NCI-H2107 (cell line): ENCODE data around the gene EBF3.

ENCODE experiments used
- DNase-seq: peaks from one replicate; lab custom pipeline; 2025; lab: John Stamatoyannopoulos, UW

Gene EBF3, protein sequence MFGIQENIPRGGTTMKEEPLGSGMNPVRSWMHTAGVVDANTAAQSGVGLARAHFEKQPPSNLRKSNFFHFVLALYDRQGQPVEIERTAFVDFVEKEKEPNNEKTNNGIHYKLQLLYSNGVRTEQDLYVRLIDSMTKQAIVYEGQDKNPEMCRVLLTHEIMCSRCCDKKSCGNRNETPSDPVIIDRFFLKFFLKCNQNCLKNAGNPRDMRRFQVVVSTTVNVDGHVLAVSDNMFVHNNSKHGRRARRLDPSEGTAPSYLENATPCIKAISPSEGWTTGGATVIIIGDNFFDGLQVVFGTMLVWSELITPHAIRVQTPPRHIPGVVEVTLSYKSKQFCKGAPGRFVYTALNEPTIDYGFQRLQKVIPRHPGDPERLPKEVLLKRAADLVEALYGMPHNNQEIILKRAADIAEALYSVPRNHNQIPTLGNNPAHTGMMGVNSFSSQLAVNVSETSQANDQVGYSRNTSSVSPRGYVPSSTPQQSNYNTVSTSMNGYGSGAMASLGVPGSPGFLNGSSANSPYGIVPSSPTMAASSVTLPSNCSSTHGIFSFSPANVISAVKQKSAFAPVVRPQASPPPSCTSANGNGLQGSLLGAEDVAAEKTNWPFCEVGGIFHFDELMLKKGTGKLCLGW

DNA sequence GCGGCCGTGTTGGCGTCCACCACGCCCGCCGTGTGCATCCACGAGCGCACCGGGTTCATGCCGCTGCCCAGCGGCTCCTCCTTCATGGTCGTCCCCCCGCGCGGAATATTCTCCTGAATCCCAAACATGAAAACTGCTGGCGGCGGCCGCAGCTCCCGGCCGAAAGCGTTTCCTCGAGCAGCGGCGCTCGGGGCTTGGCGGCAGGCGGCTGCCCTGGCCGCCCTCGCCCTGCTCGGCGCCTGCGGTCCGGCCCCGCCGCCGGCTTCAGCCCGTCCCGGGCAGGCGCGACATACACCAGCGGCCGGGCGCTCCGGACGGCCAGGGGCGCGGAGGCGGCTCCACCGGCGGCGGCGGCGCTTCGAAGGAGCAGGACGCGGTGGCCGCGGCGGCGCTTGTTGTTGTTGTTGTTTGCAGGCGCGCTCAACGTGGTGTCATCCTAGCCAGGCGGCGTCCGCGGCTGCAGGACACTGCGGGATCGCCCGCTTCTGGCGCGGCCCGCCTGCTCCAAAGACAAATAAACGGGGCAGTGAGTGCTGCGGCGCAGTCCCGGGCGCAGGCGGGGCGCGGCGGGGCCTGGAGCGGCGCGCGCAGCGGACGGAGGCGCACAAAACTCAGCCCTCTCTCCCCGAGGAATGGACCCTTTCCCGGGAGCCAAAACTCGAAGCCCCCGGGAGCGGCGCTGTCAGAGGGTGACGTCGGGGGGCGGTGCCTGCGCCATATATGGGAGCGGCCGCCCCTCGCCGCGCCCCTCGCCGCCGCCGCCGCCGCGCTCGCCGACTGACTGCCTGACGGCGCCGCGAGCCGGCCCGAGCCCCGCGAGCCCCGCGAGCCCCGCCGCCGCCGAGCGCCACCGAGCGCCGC is at the start of gene EBF3:
EBF3 (minus strand) TSS at position 634 of the 861 bp plus-strand sequence; CDS start at position 128, 506 bp downstream.
- no peak for DNase-seq

DNA sequence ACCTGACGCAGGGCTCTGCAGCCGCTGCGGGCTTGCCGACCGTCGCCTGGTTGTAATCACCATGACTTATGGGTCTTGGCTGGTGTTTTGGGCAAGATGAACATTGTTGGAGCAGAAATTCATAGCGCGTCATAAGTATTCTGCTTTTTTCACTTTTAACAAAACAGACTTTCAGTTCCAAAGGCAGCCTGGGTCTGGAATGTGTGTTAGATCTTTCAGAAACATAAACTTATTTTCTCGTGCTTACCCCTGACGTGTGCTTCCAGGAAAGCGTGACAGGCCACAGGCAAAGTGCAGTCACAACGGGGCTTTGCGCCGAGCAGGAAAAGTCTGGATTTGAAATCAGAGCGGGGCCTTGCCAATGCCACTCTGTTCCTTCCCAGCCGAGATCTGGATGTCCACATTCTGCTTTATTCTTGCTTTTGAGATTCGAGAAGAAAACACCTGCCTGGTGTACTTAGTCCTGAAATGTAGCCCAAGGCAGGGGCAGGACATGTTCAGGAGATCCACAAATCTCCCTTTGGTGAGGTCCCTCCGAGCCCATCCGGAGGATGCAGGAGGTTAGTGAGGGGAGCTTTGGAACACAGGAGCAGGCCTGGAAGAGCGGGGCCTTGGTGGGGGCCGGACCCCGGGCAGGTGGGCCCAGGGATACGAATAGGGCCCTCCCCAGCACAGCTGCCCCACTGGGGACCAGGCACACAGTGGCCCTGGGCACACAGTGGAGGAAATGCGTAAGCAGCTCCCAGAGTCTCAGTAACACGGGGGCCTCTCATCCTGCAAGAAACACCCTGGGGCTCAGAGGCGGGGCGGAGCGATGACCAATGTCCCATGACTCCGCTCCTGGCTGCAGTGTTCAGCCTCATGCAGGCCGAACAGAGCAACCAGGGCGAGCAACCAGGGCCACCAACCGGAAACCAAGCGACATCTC is 49.5 kb upstream of the EBF3 start:
- no peak for DNase-seq

DNA sequence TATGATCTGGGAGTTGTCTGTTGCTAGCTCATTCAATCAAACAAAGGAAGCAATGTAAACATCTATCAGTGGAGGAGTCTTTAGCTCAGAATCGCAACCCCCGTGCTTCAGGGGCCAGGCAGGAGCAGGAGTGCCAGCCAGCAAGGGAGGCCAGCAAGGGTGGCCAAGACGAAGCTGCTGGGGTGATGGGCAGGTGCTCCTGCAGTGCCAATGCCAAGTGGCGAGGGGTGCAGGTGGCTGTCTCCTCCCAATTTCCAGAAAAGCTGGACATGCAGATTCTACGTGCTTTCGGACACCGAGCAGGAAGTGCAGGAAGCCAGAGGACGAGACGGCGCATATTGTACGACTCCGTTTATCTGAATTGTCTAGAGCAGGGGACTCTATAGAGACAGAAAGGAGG is 48.1 kb upstream of the EBF3 start:
- no peak for DNase-seq

DNA sequence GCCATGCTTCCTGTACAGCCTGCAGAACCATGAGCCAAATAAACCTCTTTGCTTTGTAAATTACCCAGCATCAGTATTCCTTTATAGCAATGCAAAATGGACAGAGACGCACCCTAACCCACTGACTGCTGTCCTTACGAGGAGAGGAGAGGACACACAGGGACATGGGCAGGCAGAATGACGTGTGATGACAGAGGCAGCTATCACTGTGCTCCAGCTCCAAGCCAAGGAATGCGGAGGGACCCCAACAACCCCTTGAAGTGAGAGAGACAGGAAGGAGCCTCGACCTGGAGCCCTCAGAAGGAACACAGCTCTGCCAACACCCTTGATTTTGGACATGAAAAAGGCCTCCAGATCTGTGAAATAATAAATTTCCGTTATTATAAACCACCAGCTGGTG is 46.6 kb upstream of the EBF3 start:
- DNase-seq: no peak

DNA sequence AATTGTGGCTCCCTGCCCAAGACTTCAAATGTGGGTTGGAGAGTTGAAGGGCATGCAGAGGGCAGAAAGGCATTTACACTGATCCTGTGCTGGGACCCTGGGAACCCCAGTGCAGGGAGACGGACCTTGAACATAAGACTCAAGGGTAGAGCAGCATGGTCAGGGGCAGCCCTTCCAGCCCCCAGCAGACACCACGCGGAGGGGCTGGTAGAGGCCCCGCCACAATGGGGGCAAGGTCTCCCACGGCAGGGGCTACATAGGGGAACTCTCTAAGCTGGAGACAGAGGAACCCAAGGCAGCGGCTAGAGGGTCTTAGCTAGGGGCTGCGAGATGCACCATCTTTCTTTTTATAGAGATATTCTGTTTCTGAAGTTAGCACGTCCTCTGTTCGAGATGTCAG is 45.2 kb upstream of the EBF3 start:
- no peak for DNase-seq

DNA sequence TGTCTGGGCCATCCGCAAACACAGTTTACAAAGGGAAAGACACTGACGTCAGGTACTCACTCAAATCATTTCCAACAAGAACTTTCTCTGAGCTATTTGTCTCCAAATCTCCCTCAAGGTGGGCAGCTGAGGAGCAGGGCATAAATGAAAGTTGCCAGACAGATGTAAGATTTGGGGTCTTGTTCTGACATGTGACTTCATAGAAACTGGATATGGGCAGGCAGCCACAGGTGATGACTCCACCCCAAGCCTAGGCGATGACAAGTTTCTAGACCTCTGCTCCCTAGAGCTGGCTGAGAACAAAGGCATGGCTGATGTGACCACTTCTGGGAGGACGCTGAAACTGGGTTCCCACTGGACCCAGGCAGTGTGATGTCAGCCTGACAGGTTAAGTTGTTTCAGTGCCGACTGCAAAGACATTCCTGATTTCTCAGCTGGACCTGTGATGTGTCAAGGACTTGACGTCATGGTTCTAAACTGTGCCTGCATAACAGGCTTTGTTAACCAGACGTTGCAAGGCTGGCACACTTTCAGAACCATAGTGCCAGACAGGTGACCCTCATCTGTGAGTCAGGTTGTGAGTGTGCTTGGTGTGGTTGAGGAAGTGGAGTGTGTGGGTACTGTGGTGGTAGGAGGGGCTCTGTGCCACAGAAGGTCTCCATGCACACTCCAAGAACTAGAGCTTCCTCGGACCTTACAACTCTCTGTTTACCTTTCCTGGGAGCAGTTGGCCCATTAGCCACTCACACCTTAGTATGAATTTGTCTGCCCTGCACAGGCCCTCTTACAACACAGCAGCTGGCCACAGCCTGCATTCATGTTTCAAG is 39.9 kb upstream of the EBF3 start:
- no peak for DNase-seq

DNA sequence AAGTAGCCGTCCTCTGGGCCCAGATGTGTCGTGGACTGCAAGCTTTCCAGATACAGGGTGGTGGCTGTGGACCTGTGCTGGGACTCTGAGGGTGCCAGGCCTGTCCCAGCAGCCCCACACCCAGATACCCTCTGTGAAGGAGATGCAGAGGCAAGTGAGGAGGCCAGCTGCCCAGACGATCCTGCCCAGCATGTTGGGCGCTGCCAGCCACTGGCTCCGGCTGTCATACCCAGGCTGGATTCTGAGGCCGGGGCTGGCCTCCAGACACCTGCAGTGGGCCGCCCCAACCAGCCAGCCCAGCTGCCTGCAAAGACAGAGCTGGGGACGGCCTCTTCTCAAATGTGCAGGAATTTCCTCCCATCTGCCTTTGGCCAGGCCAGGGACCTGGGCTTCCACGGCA is 39.1 kb upstream of the EBF3 start:
- DNase-seq: no peak

DNA sequence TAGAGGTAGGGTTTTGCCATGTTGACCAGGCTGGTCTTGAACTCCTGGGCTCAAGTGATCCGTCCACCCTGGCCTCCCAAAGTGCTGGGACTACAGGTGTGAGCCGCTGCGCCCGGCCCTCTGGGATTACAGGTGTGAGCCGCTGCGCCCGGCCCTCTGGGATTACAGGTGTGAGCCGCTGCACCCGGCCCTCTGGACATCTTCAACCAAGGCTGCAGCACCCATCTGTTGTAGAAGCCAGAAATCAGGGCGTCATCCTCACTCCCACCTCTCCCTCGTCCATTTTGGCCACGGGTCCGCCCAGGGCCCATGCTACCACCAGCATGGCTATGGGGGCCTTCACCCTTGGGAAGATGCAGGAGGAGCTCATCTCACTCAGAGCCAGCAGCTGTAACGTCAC is 38.5 kb upstream of the EBF3 start:
- DNase-seq: no peak

DNA sequence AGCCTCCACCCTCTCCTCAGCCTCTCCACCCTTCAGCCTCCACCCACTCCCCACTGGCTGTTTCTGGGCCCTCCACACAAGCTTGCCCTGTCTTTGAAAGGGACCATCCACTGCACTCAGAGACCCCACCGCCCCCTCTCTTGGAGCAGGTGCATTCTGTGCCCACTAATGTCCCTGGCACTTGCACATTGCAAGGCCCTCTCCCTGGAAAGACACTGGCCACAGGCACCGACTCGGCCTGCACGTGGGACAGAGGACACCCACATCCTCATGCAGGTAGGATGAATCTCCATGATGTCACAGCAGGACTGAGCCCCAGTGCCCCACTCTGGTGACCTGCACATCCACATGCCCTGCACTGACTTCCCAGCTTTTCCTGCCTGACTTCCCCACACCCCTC is 36.8 kb upstream of the EBF3 start:
- no peak for DNase-seq

DNA sequence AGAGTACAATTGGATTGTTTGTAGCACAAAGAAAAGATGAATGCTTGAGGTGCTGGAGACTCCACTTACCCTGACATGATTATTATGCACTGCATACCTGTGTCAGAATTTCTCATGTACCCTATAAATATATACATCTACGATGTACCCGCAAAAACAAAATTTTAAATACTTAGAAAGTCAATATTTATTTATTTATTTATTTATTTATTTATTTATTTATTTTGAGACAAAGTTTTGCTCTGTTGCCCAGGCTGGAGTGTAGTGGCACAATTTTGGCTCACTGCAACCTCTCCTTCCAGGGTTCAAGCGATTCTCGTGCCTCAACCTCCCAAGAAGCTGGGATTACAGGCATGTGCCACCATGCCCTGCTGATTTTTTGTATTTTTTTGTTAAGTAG is 35.1 kb upstream of the EBF3 start:
- no peak for DNase-seq

DNA sequence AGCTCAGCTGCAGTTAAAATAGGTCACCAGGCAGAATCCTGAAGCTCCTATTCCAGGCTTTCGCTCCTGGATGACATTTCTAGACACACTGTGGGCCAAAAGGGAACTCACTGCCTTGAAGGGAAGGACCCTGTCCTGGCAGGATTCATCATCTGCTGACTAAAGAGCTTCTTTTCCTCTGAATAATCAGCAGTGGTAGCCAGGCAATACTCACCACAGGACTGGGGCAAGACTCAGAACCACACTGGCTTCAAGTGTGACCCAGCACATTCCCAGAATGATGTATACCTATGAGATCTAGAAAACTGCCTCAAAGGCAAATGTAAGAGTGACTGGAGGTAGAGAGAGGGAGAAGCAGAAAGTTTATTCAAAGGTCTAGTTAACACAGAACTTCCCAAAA is 29.5 kb upstream of the EBF3 start:
- no peak for DNase-seq

DNA sequence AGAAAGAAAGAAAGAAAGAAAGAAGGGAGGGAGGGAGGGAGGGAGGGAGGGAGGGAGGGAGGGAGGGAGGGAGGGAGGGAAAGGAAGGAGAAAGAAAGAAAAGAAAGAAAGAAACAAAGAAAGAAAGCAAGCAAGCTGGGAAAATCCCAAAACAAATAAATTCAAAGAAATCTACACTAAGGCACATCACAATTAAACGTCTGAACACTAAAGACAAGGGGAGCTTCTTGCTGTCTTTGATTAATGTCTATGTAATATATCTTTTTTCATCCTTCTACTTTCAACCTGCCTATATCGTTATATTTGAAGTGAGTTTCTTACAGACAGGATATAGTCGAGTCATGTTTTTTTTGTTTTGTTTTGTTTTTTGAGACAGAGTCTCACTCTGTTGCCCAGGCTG is 28.3 kb upstream of the EBF3 start:
- DNase-seq: no peak

DNA sequence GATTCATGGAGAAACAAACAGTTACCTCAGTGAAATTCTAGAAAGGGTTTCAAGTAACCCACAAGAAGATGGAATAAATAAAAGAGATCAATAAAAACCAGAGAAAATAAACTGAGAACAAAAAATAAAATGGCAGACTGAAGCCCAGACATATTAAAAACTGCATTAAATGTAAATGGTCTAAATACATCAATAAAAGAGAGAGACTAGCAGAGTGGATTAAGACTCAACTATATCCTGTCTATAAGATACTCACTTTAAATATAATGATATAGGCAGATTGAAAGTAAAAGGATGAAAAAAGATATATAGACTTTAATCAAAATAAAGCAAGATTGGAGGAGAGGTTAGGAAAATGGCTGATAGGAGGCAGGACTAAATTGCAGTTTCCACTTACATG is 18.8 kb upstream of the EBF3 start:
- DNase-seq: no peak

DNA sequence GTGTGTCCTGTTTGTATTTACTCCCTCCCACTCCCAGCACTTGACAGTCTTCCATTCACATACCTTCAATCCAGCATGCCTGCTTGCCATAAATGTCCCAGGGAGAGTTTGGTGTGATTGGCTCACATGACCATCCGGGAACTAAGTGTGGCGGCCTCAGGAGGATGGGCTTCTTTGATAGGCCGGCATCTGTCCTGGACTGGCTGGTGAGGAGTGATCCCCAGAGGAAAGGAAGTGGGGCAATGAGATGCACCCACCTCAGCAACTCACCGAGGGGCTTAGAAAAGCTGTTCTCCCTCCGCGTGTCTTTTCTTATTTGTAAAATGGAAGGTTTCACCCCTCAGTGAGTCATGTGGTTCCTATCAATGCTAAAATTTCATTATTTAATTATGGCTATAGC is 14.9 kb upstream of the EBF3 start:
- no peak for DNase-seq

DNA sequence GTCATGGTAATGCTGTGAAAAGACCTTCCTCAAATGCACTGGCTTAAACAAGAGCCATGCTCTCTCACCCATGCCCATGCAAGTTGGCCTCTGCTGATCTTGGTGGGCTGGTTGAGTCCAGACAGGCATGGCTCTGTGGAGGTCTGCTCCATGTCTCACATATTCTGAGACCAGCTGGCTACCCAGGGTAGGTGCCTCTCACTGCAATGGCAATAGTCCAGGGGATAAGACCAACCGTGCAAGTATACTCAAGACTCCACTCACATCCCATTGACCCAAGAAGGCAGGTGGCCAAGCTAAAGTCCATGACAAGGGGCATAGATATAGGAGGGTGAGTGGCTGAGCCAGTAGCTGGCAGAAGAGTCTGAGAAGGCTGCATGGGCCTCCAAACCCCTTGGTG is 14.2 kb upstream of the EBF3 start:
- no peak for DNase-seq

DNA sequence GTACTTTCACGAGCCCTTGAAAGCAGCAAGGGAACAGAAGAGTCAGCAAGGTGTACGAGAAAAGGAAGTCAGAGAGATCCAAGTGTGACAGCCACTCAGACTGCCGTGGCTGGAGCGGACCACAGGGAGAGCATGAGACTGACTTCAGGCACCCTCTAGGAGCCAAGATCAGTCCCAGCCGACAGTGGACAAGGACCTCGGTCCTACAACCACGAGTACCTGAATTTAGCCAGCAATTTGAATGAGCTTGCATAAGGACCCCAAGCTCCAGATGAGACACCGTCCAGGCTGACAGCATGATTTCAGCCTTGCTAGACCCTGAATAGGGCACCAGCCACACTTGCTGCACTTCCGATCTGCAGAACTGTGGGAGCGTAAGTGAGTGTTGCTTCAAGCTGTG is 13.7 kb upstream of the EBF3 start:
- DNase-seq: no peak

DNA sequence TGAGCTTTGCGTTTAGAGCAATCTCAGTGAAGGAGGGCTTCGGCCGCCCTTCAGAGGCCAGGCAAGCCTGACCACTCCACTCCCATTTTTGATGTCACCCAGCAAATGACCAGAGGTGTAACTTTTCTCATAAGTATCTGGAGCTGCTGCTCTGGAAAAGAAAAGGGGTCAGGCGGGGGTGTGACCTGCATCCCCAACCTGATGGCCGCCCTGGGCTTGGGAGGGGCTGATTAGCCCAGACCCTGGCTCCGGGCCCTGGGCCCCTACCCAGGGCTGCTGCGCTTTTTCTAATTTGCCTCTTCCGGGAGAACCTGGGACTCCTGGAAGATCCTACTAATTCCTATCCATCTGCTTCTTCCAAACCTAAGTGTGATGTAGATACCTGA is 9.6 kb upstream of the EBF3 start:
- no peak for DNase-seq

DNA sequence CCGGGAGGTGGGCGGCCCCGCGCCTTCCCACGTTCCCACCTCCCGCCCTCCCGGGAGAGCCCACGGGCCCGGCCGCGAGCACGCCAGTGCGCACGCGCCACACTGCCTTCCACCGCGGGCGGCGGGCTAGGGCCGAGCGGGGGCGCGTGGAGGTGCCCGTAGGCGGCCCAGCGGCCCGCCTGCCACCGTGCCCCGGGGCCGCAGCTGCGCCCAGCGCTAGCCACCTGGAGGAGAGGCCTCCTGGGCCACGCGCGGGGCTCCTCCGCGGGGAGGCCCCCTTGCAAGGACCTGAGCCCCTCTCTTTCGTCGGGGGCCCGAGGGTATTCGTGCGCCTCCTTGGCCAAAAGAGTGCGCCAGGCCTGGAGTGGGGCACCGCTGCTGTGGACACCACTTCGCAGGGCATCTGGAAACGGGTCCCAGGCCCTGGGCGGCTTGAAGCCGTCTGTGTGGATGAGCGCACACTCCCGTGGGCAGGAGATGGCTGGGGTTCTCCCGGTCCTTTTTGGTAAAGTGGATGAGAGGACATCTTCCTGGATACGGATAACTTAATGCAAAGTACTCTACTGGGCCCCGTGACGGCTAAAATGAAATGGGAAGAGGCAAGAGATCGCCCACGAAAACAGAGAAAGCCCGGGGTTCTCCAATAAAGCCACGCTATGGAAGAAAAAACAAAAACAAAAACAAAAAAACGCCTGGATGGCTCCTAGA is 9.0 kb upstream of the EBF3 start:
- DNase-seq: no peak

DNA sequence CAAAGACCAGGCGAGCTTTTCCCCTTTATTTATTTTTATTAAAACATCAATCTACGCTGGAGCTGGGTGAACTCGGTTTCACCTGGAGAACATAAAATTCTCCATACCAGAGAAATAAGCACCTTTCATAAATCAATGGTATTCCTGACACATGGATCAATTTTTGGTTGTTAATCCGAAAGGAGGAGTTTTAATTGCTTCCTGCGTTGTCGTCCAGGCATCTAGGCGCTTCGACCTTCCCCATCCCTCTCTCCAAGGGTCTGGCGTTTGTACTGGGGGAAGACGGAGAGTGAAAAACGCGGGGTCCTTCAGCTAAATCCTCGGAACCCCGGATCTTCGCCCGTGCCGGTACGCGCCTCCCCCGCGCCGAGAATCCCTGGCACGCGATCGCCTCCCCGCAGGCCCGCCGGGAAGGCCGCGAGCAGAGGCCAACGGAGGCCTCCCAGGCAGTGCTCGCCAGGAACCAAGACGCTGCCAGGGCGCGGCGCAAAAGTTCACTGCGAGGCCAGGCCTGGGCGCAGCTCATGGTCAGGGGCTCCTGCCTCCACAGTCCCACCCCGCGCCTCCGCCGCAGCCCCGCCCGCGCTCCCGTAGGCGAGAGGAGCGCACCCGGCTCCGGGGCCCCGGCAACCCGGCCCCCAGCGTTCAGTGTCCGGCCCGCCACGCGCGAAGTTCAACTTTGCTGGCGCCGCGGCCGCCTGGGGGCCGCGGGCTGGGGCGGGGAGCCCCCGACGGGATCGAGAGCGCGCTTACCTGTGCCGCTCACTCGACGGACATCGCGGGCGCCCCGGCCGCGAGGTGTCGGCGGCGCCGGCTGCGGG is 8.3 kb upstream of the EBF3 start:
- DNase-seq: no peak
